ENCODE results near the gene GRIA1. TPM values are rescaled to one million over a fixed set of nuclear protein-coding genes. Genes with fewer than 3 reads are reported as not detected.

GRIA1 gene
- polyA plus RNA-seq, 4 donors, result 0.03 to 0.04 TPM; not detected in 2

GRCh38 chr5:153629027-153629895 is 138.8 kb downstream of the GRIA1 start:
- 49 to 53% (median 53%) methylated on average over 9 of the region's 9 CpGs for WGBS, 3 donors
- H3K9me3 ChIP-seq (ENCODE audit: control insufficient read depth in 2 of 2, insufficient read depth in 1 of 2, low read depth in 1 of 2, low read length in 1 of 2), result no peaks in the 10 kb centered on the region
- no peaks in the 10 kb centered on the region for H3K27me3 ChIP-seq (ENCODE audit: control insufficient read depth in 3 of 3, insufficient read depth in 3 of 3, low read length in 3 of 3)
- no peaks in the 10 kb centered on the region for H3K36me3 ChIP-seq (ENCODE audit: control insufficient read depth in 3 of 3, insufficient read depth in 2 of 3, low read depth in 1 of 3, low read length in 3 of 3)
- no peak overlapping the region for H3K4me3 ChIP-seq (ENCODE audit: low read depth in 1 of 3, low read length in 3 of 3)
- FAIRE-seq, result no peak
- no peaks in the 10 kb centered on the region for H3K4me1 ChIP-seq (ENCODE audit: control insufficient read depth in 3 of 3, insufficient read depth in 2 of 3, low read depth in 1 of 3, low read length in 2 of 3)
- peak in 1 of 2 donors; percentile 3 for DNase-seq
- no peak overlapping the region for H3K27ac ChIP-seq (ENCODE audit: low read depth in 1 of 3, low read length in 2 of 3)

- FAIRE-seq (no peak), DNase-seq (no peak)
- H3K9me3 ChIP-seq (ENCODE audit: control insufficient read depth in 2 of 2, insufficient read depth in 1 of 2, low read depth in 1 of 2, low read length in 1 of 2), result no peaks in the 10 kb centered on the region
- no peak overlapping the region for H3K4me3 ChIP-seq (ENCODE audit: low read depth in 1 of 3, low read length in 3 of 3)
- H3K36me3 ChIP-seq (ENCODE audit: control insufficient read depth in 3 of 3, insufficient read depth in 2 of 3, low read depth in 1 of 3, low read length in 3 of 3), result no peaks in the 10 kb centered on the region
- H3K27me3 ChIP-seq (ENCODE audit: control insufficient read depth in 3 of 3, insufficient read depth in 3 of 3, low read length in 3 of 3), result no peaks in the 10 kb centered on the region
- H3K4me1 ChIP-seq (ENCODE audit: control insufficient read depth in 3 of 3, insufficient read depth in 2 of 3, low read depth in 1 of 3, low read length in 2 of 3), result no peaks in the 10 kb centered on the region
- no peak overlapping the region for H3K27ac ChIP-seq (ENCODE audit: low read depth in 1 of 3, low read length in 2 of 3)
Measured at GRCh38 chr5:153630546-153630945, 140.1 kb downstream of the GRIA1 start.

DNA sequence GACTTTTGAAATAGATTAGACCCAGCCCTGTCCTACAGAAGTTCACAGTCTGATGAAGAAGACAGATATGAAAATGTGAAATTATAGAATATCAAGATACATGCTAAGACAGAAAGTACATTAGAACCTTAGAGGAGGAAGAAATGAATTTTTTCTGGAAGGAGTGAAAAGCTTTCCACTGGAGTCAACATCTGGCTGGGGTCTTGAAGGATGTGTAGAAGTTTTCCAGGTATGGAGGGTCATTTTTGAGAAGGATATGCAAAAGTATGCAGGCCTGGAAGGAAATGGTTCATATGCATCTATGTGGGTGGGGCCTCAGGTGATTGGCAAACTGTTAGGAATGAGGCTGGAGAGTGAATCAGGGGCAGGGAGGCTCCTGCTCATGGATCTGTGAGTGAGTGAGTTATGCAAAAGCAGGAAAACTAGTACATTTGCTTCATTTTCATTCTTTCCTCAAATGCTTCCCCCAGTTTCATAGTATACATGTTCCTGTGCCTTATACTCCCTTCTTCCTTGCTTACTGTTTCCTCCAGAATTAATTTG is 142.3 kb downstream of the GRIA1 start:
- FAIRE-seq (no peak), DNase-seq (no peak)
- Histone ChIP-seq H3K36me3 (ENCODE audit: control insufficient read depth in 3 of 3, insufficient read depth in 2 of 3, low read depth in 1 of 3, low read length in 3 of 3) (no peaks in the 10 kb centered on the region), H3K27ac (ENCODE audit: low read depth in 1 of 3, low read length in 2 of 3) (no peak overlapping the region), H3K9me3 (ENCODE audit: control insufficient read depth in 2 of 2, insufficient read depth in 1 of 2, low read depth in 1 of 2, low read length in 1 of 2) (no peaks in the 10 kb centered on the region), H3K27me3 (ENCODE audit: control insufficient read depth in 3 of 3, insufficient read depth in 3 of 3, low read length in 3 of 3) (no peaks in the 10 kb centered on the region), H3K4me1 (ENCODE audit: control insufficient read depth in 3 of 3, insufficient read depth in 2 of 3, low read depth in 1 of 3, low read length in 2 of 3) (no peaks in the 10 kb centered on the region), H3K4me3 (ENCODE audit: low read depth in 1 of 3, low read length in 3 of 3) (no peak overlapping the region)

DNA sequence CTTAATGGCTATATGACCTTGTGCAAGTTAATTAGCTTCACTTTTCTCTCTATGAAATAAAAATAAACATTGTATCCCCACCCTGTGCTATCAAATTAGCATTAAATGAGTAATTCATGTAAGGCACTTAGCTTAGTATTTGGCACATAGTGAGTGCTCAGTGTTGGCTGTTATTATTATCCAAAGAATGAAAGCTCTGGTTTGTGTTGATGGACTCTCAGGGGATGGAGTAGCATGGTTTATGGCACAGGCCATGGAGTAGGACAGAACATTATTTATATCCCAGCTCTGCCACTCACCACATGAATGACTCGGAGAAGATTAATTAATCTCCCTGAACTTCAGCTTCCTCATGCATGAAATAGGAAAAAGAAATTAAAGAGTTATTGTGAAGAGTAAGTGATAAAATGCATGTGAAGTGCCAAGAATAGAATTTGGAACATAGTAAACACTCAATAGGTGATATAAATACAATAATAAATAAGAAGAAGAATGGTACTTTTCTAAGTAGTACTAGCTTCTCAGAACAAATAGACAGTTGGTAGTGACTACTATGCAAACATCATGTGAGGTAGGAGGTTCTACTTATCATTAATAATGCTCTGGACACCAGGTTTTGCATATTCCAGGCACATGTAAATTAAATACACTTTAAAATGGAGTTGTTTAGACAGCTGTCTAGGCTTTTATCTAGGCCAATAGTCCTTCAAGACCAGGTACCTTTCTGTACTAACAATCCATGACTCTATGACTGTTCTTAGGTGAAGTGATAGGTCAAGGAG is 146.4 kb downstream of the GRIA1 start:
- no peaks in the 10 kb centered on the region for H3K9me3 ChIP-seq (ENCODE audit: control insufficient read depth in 2 of 2, insufficient read depth in 1 of 2, low read depth in 1 of 2, low read length in 1 of 2)
- no peak overlapping the region for H3K27ac ChIP-seq (ENCODE audit: low read depth in 1 of 3, low read length in 2 of 3)
- H3K4me1 ChIP-seq (ENCODE audit: control insufficient read depth in 3 of 3, insufficient read depth in 2 of 3, low read depth in 1 of 3, low read length in 2 of 3), result no peaks in the 10 kb centered on the region
- WGBS, 3 donors, result 84 to 88% (median 85%) methylated on average over 1 of the region's 1 CpG
- DNase-seq (no peak), FAIRE-seq (no peak)
- no peaks in the 10 kb centered on the region for H3K36me3 ChIP-seq (ENCODE audit: control insufficient read depth in 3 of 3, insufficient read depth in 2 of 3, low read depth in 1 of 3, low read length in 3 of 3)
- H3K4me3 ChIP-seq (ENCODE audit: low read depth in 1 of 3, low read length in 3 of 3), result no peak overlapping the region
- no peaks in the 10 kb centered on the region for H3K27me3 ChIP-seq (ENCODE audit: control insufficient read depth in 3 of 3, insufficient read depth in 3 of 3, low read length in 3 of 3)

- Histone ChIP-seq H3K4me1 (ENCODE audit: control insufficient read depth in 3 of 3, insufficient read depth in 2 of 3, low read depth in 1 of 3, low read length in 2 of 3) (no peaks in the 10 kb centered on the region), H3K4me3 (ENCODE audit: low read depth in 1 of 3, low read length in 3 of 3) (no peak overlapping the region), H3K36me3 (ENCODE audit: control insufficient read depth in 3 of 3, insufficient read depth in 2 of 3, low read depth in 1 of 3, low read length in 3 of 3) (no peaks in the 10 kb centered on the region), H3K27ac (ENCODE audit: low read depth in 1 of 3, low read length in 2 of 3) (no peak overlapping the region), H3K9me3 (ENCODE audit: control insufficient read depth in 2 of 2, insufficient read depth in 1 of 2, low read depth in 1 of 2, low read length in 1 of 2) (no peaks in the 10 kb centered on the region), H3K27me3 (ENCODE audit: control insufficient read depth in 3 of 3, insufficient read depth in 3 of 3, low read length in 3 of 3) (no peaks in the 10 kb centered on the region)
- 68 to 78% (median 76%) methylated on average over 2 of the region's 2 CpGs for WGBS, 3 donors
- DNase-seq (no peak), FAIRE-seq (no peak)
Measured at GRCh38 chr5:153640293-153640692, 149.8 kb downstream of the GRIA1 start.

- DNase-seq (no peak), FAIRE-seq (no peak)
- Histone ChIP-seq H3K4me1 (ENCODE audit: control insufficient read depth in 3 of 3, insufficient read depth in 2 of 3, low read depth in 1 of 3, low read length in 2 of 3) (no peaks in the 10 kb centered on the region), H3K27me3 (ENCODE audit: control insufficient read depth in 3 of 3, insufficient read depth in 3 of 3, low read length in 3 of 3) (no peaks in the 10 kb centered on the region), H3K4me3 (ENCODE audit: low read depth in 1 of 3, low read length in 3 of 3) (no peak overlapping the region), H3K9me3 (ENCODE audit: control insufficient read depth in 2 of 2, insufficient read depth in 1 of 2, low read depth in 1 of 2, low read length in 1 of 2) (no peaks in the 10 kb centered on the region), H3K27ac (ENCODE audit: low read depth in 1 of 3, low read length in 2 of 3) (no peak overlapping the region), H3K36me3 (ENCODE audit: control insufficient read depth in 3 of 3, insufficient read depth in 2 of 3, low read depth in 1 of 3, low read length in 3 of 3) (no peaks in the 10 kb centered on the region)
- 22 to 40% (median 34%) methylated on average over 4 of the region's 4 CpGs for WGBS, 3 donors
Measured at GRCh38 chr5:153641183-153641688, 150.8 kb downstream of the GRIA1 start.

GRCh38 chr5:153654504-153655200 is 164.2 kb downstream of the GRIA1 start:
- no peak overlapping the region for H3K27ac ChIP-seq (ENCODE audit: low read depth in 1 of 3, low read length in 2 of 3)
- no peak overlapping the region for H3K4me3 ChIP-seq (ENCODE audit: low read depth in 1 of 3, low read length in 3 of 3)
- H3K27me3 ChIP-seq (ENCODE audit: control insufficient read depth in 3 of 3, insufficient read depth in 3 of 3, low read length in 3 of 3), result no peaks in the 10 kb centered on the region
- WGBS, 3 donors, result 45 to 76% (median 53%) methylated on average over 3 of the region's 3 CpGs
- H3K4me1 ChIP-seq (ENCODE audit: control insufficient read depth in 3 of 3, insufficient read depth in 2 of 3, low read depth in 1 of 3, low read length in 2 of 3), result no peaks in the 10 kb centered on the region
- no peaks in the 10 kb centered on the region for H3K36me3 ChIP-seq (ENCODE audit: control insufficient read depth in 3 of 3, insufficient read depth in 2 of 3, low read depth in 1 of 3, low read length in 3 of 3)
- FAIRE-seq (no peak), DNase-seq (no peak)
- H3K9me3 ChIP-seq (ENCODE audit: control insufficient read depth in 2 of 2, insufficient read depth in 1 of 2, low read depth in 1 of 2, low read length in 1 of 2), result no peaks in the 10 kb centered on the region

GRCh38 chr5:153655201-153655510 is 164.7 kb downstream of the GRIA1 start:
- DNase-seq (no peak), FAIRE-seq (no peak)
- Histone ChIP-seq H3K27me3 (ENCODE audit: control insufficient read depth in 3 of 3, insufficient read depth in 3 of 3, low read length in 3 of 3) (no peaks in the 10 kb centered on the region), H3K27ac (ENCODE audit: low read depth in 1 of 3, low read length in 2 of 3) (no peak overlapping the region), H3K9me3 (ENCODE audit: control insufficient read depth in 2 of 2, insufficient read depth in 1 of 2, low read depth in 1 of 2, low read length in 1 of 2) (no peaks in the 10 kb centered on the region), H3K4me1 (ENCODE audit: control insufficient read depth in 3 of 3, insufficient read depth in 2 of 3, low read depth in 1 of 3, low read length in 2 of 3) (no peaks in the 10 kb centered on the region), H3K36me3 (ENCODE audit: control insufficient read depth in 3 of 3, insufficient read depth in 2 of 3, low read depth in 1 of 3, low read length in 3 of 3) (no peaks in the 10 kb centered on the region), H3K4me3 (ENCODE audit: low read depth in 1 of 3, low read length in 3 of 3) (no peak overlapping the region)
- WGBS, 3 donors, result 66 to 79% (median 68%) methylated on average over 3 of the region's 3 CpGs

Measured in small intestine (tissue), 7 donors.